Measurements from ENCODE around the gene GSX1.

GSX1 gene

DNA sequence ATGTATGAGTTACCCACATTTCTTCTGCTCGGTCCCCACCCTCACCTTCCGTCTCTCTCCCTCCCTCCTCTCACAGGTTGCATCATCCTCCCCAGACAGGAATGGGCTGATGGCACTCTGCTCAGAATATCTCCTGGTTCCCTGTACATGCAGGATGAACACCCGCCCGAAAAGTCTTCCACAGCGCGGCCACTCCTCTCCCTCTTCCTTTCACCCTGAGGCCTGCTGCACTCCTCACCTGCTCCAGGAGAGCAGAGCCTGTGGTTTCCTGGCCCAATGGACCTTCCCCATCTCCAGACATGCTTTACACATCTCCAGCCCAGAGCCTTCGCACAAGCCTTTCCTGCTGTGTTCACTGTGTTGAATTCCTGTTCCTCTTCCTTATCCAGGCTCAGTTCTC is 40.9 kb downstream of the GSX1 start:
- DNase-seq (ENCODE audit: extremely low read depth, low read depth), result no peak

GRCh38 chr13:27834095-27834494 is 41.8 kb downstream of the GSX1 start:
- no peak for DNase-seq (ENCODE audit: extremely low read depth, low read depth)
- TF ChIP-seq, protein P1, sequence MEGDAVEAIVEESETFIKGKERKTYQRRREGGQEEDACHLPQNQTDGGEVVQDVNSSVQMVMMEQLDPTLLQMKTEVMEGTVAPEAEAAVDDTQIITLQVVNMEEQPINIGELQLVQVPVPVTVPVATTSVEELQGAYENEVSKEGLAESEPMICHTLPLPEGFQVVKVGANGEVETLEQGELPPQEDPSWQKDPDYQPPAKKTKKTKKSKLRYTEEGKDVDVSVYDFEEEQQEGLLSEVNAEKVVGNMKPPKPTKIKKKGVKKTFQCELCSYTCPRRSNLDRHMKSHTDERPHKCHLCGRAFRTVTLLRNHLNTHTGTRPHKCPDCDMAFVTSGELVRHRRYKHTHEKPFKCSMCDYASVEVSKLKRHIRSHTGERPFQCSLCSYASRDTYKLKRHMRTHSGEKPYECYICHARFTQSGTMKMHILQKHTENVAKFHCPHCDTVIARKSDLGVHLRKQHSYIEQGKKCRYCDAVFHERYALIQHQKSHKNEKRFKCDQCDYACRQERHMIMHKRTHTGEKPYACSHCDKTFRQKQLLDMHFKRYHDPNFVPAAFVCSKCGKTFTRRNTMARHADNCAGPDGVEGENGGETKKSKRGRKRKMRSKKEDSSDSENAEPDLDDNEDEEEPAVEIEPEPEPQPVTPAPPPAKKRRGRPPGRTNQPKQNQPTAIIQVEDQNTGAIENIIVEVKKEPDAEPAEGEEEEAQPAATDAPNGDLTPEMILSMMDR (IDR thresholded peaks at IDR 0.05; ENCODE audit: low read depth, low read length), result no peak

More for the DNA sequence above, 40.9 kb downstream of the GSX1 start:
- TF ChIP-seq, protein P1 (IDR thresholded peaks at IDR 0.05; ENCODE audit: low read depth, low read length), result no peak

GRCh38 chr13:27835799-27836198 is 43.5 kb downstream of the GSX1 start:
- TF ChIP-seq, protein P1 (IDR thresholded peaks at IDR 0.05; ENCODE audit: low read depth, low read length), result no peak
- DNase-seq (ENCODE audit: extremely low read depth, low read depth), result no peak

- DNase-seq (ENCODE audit: extremely low read depth, low read depth), result no peak
These were observed 47.7 kb downstream of the GSX1 start for GRCh38 chr13:27839809-27840467.

DNA sequence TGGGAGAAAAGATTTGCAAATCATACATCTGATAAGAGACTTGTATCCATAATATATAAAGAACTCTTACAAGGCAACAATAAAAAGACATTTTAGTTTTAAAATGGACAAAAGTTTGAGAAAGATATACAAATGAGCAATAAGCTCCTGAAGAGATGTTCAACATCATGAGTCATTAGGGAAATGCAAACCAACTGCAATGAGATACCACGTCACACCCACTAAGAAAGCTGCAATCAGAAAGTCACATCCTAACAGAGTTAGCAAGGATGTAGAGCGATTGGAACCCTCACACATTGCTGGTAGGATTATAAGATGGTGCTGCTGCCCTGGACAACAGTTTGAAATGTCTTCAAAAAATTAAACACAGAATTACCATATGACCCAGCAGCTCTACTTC is 50.3 kb downstream of the GSX1 start:
- TF ChIP-seq, protein P1 (IDR thresholded peaks at IDR 0.05; ENCODE audit: low read depth, low read length), result no peak
- no peak for DNase-seq (ENCODE audit: extremely low read depth, low read depth)

More at GRCh38 chr13:27839809-27840467, 47.7 kb downstream of the GSX1 start:
- TF ChIP-seq, protein P1 (IDR thresholded peaks at IDR 0.05; ENCODE audit: low read depth, low read length), result no peak

Measured in AG09319 (cell line).